Trophoblast cell (in vitro differentiated cells and primary cell): ENCODE results near the gene AFAP1L1.

ENCODE experiments used
- DNase-seq, 2 donors: peaks; one replicate each; pipeline ENCODE4 v3.0.0-alpha.2; 2016
- H2AFZ ChIP-seq: 2 replicates; pipeline ENCODE4 v1.6.1; 2013; ENCODE audit warnings: low read length, moderate library complexity, mild to moderate bottlenecking; ENCODE audit not compliant: insufficient read depth, poor library complexity
- H2AK5ac ChIP-seq: 2 replicates; pipeline ENCODE4 v1.6.1; 2013; ENCODE audit warnings: mild to moderate bottlenecking, low read length
- H2BK120ac ChIP-seq: 2 replicates; pipeline ENCODE4 v1.6.1; 2013; ENCODE audit warnings: low read length, mild to moderate bottlenecking, moderate library complexity; ENCODE audit not compliant: insufficient read depth, poor library complexity
- H2BK12ac ChIP-seq: 2 replicates; pipeline ENCODE4 v1.6.1; 2013; ENCODE audit warnings: mild to moderate bottlenecking, low read length, moderate library complexity
- H2BK5ac ChIP-seq: 2 replicates; pipeline ENCODE4 v1.6.1; 2013; ENCODE audit warnings: low read length, low read depth, moderate library complexity, mild to moderate bottlenecking; ENCODE audit not compliant: poor library complexity
- H3K14ac ChIP-seq: 2 replicates; pipeline ENCODE4 v1.6.1; 2013; ENCODE audit warnings: mild to moderate bottlenecking, low read length
- H3K18ac ChIP-seq: 2 replicates; pipeline ENCODE4 v1.6.1; 2013; ENCODE audit warnings: mild to moderate bottlenecking, low read length
- H3K23ac ChIP-seq: 2 replicates; pipeline ENCODE4 v1.6.1; 2013; ENCODE audit warnings: low read length
- H3K27ac ChIP-seq: 2 replicates; pipeline ENCODE4 v1.5.1; 2013; ENCODE audit warnings: low read depth, mild to moderate bottlenecking, inconsistent platforms, low read length, moderate library complexity
- H3K27me3 ChIP-seq: 2 replicates; pipeline ENCODE4 v1.6.1; 2013; ENCODE audit warnings: inconsistent platforms, mild to moderate bottlenecking, low read length, moderate library complexity; ENCODE audit not compliant: insufficient read depth
- H3K36me3 ChIP-seq, 2 experiments: 1 replicate in 1 of 2; 2 replicates in 1 of 2; pipeline ENCODE4 v1.6.1; 2013; ENCODE audit warnings: low read length in 2 of 2, mild to moderate bottlenecking in 2 of 2, moderate library complexity in 1 of 2; ENCODE audit not compliant: insufficient read depth in 2 of 2, control insufficient read depth in 1 of 2
- H3K4ac ChIP-seq: 2 replicates; pipeline ENCODE4 v1.6.1; 2013; ENCODE audit warnings: low read depth, mild to moderate bottlenecking, low read length, moderate library complexity
- H3K4me1 ChIP-seq, 2 experiments: 1 replicate in 1 of 2; 2 replicates in 1 of 2; pipeline ENCODE4 v1.6.1; 2013; ENCODE audit warnings: low read length in 2 of 2, mild to moderate bottlenecking in 2 of 2, moderate library complexity in 1 of 2; ENCODE audit not compliant: insufficient read depth in 2 of 2, control insufficient read depth in 1 of 2
- H3K4me2 ChIP-seq: 2 replicates; pipeline ENCODE4 v1.6.1; 2013; ENCODE audit warnings: inconsistent platforms, mild to moderate bottlenecking, low read length, moderate library complexity
- H3K4me3 ChIP-seq: 2 replicates; pipeline ENCODE4 v1.5.1; 2013; ENCODE audit warnings: mild to moderate bottlenecking, low read depth, low read length, inconsistent platforms
- H3K79me1 ChIP-seq: one replicate; pipeline ENCODE4 v1.6.1; 2013; ENCODE audit warnings: low read length
- H3K79me2 ChIP-seq: 2 replicates; pipeline ENCODE4 v1.6.1; 2013; ENCODE audit warnings: low read length, mild to moderate bottlenecking; ENCODE audit not compliant: control insufficient read depth, insufficient read depth, poor library complexity
- H3K9ac ChIP-seq: 2 replicates; pipeline ENCODE4 v1.6.1; 2013; ENCODE audit warnings: mild to moderate bottlenecking, low read length
- H3K9me3 ChIP-seq: 2 replicates; pipeline ENCODE4 v1.6.1; 2013; ENCODE audit warnings: low read depth, mild to moderate bottlenecking, control low read depth, inconsistent platforms, low read length; ENCODE audit not compliant: insufficient read depth
- H4K12ac ChIP-seq: 2 replicates; pipeline ENCODE4 v1.6.1; 2013; ENCODE audit warnings: low read depth, mild to moderate bottlenecking, low read length, moderate library complexity
- H4K8ac ChIP-seq: 2 replicates; pipeline ENCODE4 v1.6.1; 2013; ENCODE audit warnings: low read depth, mild to moderate bottlenecking, low read length, moderate library complexity
- H4K91ac ChIP-seq: one replicate; pipeline ENCODE4 v1.6.1; 2013; ENCODE audit warnings: low read depth, mild to moderate bottlenecking, low read length, moderate library complexity
- WGBS: extraction: QIAGEN DNeasy Blood & Tissue Kit; methylation state at CpG from one replicate; pipeline ENCODE4 v1.1.7; 2013; ENCODE audit warnings: missing lambda C conversion rate; ENCODE audit not compliant: insufficient read length, insufficient coverage; ENCODE audit errors: extremely low coverage; 5-methylcytosine and 5-hydroxymethylcytosine counted together

Gene AFAP1L1

GRCh38 chr5:149387081-149387631, 115.5 kb downstream of the AFAP1L1 start:
- peak overlapping the region; percentile 68 for H4K91ac ChIP-seq
- no peak overlapping the region for H2BK5ac ChIP-seq
- no peaks in the 10 kb centered on the region for H3K79me2 ChIP-seq
- H3K79me1 ChIP-seq: peaks cover 13% of the 10 kb centered on the region
- no peak overlapping the region for H4K12ac ChIP-seq
- peak overlapping the region; percentile 29 for H3K4ac ChIP-seq
- H3K9ac ChIP-seq: no peak overlapping the region
- peaks cover 23 to 35% of the 10 kb centered on the region in 2 experiments for H3K4me1 ChIP-seq
- H3K4me3 ChIP-seq: no peak overlapping the region
- H3K27me3 ChIP-seq: no peaks in the 10 kb centered on the region
- no peak overlapping the region for H4K8ac ChIP-seq
- no peak overlapping the region for H3K4me2 ChIP-seq
- no peak overlapping the region for H3K23ac ChIP-seq
- WGBS: no CpG with 5 or more reads among the region's 9 CpGs
- H3K27ac ChIP-seq: no peak overlapping the region
- H2BK12ac ChIP-seq: peak overlapping the region; percentile 18
- H2BK120ac ChIP-seq: peak overlapping the region; percentile 50
- no peak overlapping the region for H3K18ac ChIP-seq
- H2AK5ac ChIP-seq: no peak overlapping the region
- no peaks in the 10 kb centered on the region for H3K9me3 ChIP-seq
- no peak overlapping the region for H2AFZ ChIP-seq
- no peaks in the 10 kb centered on the region for H3K36me3 ChIP-seq
- DNase-seq: no peak
- H3K14ac ChIP-seq: peak overlapping the region; percentile 14

GRCh38 chr5:149387982-149388381, 116.3 kb downstream of the AFAP1L1 start:
- Histone ChIP-seq H2AK5ac (no peak overlapping the region), H3K4ac (no peak overlapping the region), H3K36me3 (no peaks in the 10 kb centered on the region), H2AFZ (no peak overlapping the region), H4K91ac (peak overlapping the region; percentile 15), H3K27me3 (no peaks in the 10 kb centered on the region), H3K4me1 (peaks cover 17 to 29% of the 10 kb centered on the region in 2 experiments), H2BK12ac (peak overlapping the region; percentile 53), H3K27ac (peak overlapping the region; percentile 20), H3K14ac (peak overlapping the region; percentile 69), H3K79me1 (peaks cover 10% of the 10 kb centered on the region), H2BK5ac (peak overlapping the region; percentile 49), H3K18ac (peak overlapping the region; percentile 44), H3K4me3 (no peak overlapping the region), H3K79me2 (no peaks in the 10 kb centered on the region), H4K12ac (no peak overlapping the region), H4K8ac (no peak overlapping the region), H2BK120ac (peak overlapping the region; percentile 39), H3K23ac (no peak overlapping the region), H3K4me2 (no peak overlapping the region), H3K9ac (no peak overlapping the region), H3K9me3 (peaks cover 3% of the 10 kb centered on the region)
- WGBS: no CpG with 5 or more reads among the region's 1 CpG
- DNase-seq: no peak

- Histone ChIP-seq H4K12ac (no peak overlapping the region), H3K9ac (no peak overlapping the region), H2AK5ac (no peak overlapping the region), H3K4ac (no peak overlapping the region), H3K9me3 (peaks cover 3% of the 10 kb centered on the region), H4K8ac (no peak overlapping the region), H3K79me1 (peaks cover 7% of the 10 kb centered on the region), H3K36me3 (no peaks in the 10 kb centered on the region), H3K18ac (no peak overlapping the region), H3K4me1 (peaks cover 11 to 26% of the 10 kb centered on the region in 2 experiments), H3K23ac (no peak overlapping the region), H3K14ac (no peak overlapping the region), H2BK12ac (no peak overlapping the region), H4K91ac (no peak overlapping the region), H2BK5ac (no peak overlapping the region), H3K27ac (peak overlapping the region; percentile 20), H3K4me2 (no peak overlapping the region), H3K4me3 (no peak overlapping the region), H3K79me2 (no peaks in the 10 kb centered on the region), H2BK120ac (no peak overlapping the region), H3K27me3 (no peaks in the 10 kb centered on the region), H2AFZ (no peak overlapping the region)
- no CpG with 5 or more reads among the region's 7 CpGs for WGBS
- no peak for DNase-seq
Measured at GRCh38 chr5:149388498-149389190, 117.0 kb downstream of the AFAP1L1 start.

GRCh38 chr5:149389552-149390495, 118.2 kb downstream of the AFAP1L1 start:
- H3K18ac ChIP-seq: no peak overlapping the region
- H3K4me1 ChIP-seq: peaks cover 11 to 26% of the 10 kb centered on the region in 2 experiments
- H3K9ac ChIP-seq: no peak overlapping the region
- H2BK120ac ChIP-seq: no peak overlapping the region
- H3K4me2 ChIP-seq: no peak overlapping the region
- H3K36me3 ChIP-seq: no peaks in the 10 kb centered on the region
- no peak overlapping the region for H3K27ac ChIP-seq
- peak overlapping the region; percentile 35 for H2AK5ac ChIP-seq
- no peak overlapping the region for H4K8ac ChIP-seq
- H3K9me3 ChIP-seq: peaks cover 3% of the 10 kb centered on the region
- peak overlapping the region; percentile 37 for H2BK12ac ChIP-seq
- H2AFZ ChIP-seq: no peak overlapping the region
- WGBS: no CpG with 5 or more reads among the region's 11 CpGs
- no peak overlapping the region for H3K4ac ChIP-seq
- no peak for DNase-seq
- no peak overlapping the region for H3K14ac ChIP-seq
- peak overlapping the region; percentile 26 for H4K91ac ChIP-seq
- H2BK5ac ChIP-seq: no peak overlapping the region
- no peaks in the 10 kb centered on the region for H3K79me2 ChIP-seq
- H3K23ac ChIP-seq: no peak overlapping the region
- H3K4me3 ChIP-seq: no peak overlapping the region
- H3K79me1 ChIP-seq: peaks cover 7% of the 10 kb centered on the region
- no peak overlapping the region for H4K12ac ChIP-seq
- no peaks in the 10 kb centered on the region for H3K27me3 ChIP-seq
